H9 (cell line): ENCODE measurements around the gene GRB14. TPM values are rescaled to one million over a fixed set of nuclear protein-coding genes. Genes with fewer than 3 reads are reported as not detected.
A peak's percentile ranks its signal among the peaks of the same experiment; 100 is the strongest.
"Not testable (repeated sequence)": the region's sequence is repeated elsewhere in the genome, so short reads cannot be mapped to it uniquely, and the experiment has no call there.

Source experiments
- DNase-seq: peaks from one replicate; pipeline ENCODE4 v3.0.0-alpha.2; 2017
- H2AFZ ChIP-seq: one replicate; pipeline ENCODE4 v1.6.1; 2013; ENCODE audit warnings: mild to moderate bottlenecking, low read length, control low read depth, moderate library complexity
- H2AK5ac ChIP-seq: 2 replicates; pipeline ENCODE4 v1.6.1; 2013; ENCODE audit warnings: low read length, control low read depth, mixed read lengths; ENCODE audit not compliant: insufficient read length
- H2BK120ac ChIP-seq: one replicate; pipeline ENCODE4 v1.6.1; 2013; ENCODE audit warnings: low read depth, mild to moderate bottlenecking, low read length, control low read depth, inconsistent platforms; ENCODE audit not compliant: poor library complexity, severe bottlenecking
- H2BK12ac ChIP-seq: 2 replicates; pipeline ENCODE4 v1.6.1; 2013; ENCODE audit warnings: low read length, control low read depth, mixed read lengths, low read depth; ENCODE audit not compliant: insufficient read length
- H2BK15ac ChIP-seq: 2 replicates; pipeline ENCODE4 v1.6.1; 2013; ENCODE audit warnings: low read depth, low read length, control low read depth
- H2BK20ac ChIP-seq: one replicate; pipeline ENCODE4 v1.6.1; 2013; ENCODE audit warnings: low read depth, mild to moderate bottlenecking, low read length, control low read depth, inconsistent platforms; ENCODE audit not compliant: poor library complexity, severe bottlenecking
- H2BK5ac ChIP-seq: 2 replicates; pipeline ENCODE4 v1.6.1; 2013; ENCODE audit warnings: low read length, control low read depth, mixed read lengths; ENCODE audit not compliant: insufficient read length
- H3K14ac ChIP-seq: 2 replicates; pipeline ENCODE4 v1.6.1; 2013; ENCODE audit warnings: low read length, control low read depth; ENCODE audit not compliant: insufficient read depth
- H3K18ac ChIP-seq: 2 replicates; pipeline ENCODE4 v1.6.1; 2013; ENCODE audit warnings: low read depth, mild to moderate bottlenecking, mixed read lengths, low read length, control low read depth; ENCODE audit not compliant: insufficient read length
- H3K23ac ChIP-seq: 2 replicates; pipeline ENCODE4 v1.6.1; 2013; ENCODE audit warnings: low read length, control low read depth, mixed read lengths, low read depth; ENCODE audit not compliant: insufficient read length
- H3K23me2 ChIP-seq: 2 replicates; pipeline ENCODE4 v1.6.1; 2013; ENCODE audit warnings: low read depth, mild to moderate bottlenecking, mixed read lengths, low read length, control low read depth; ENCODE audit not compliant: insufficient read length, poor library complexity, severe bottlenecking
- H3K27ac ChIP-seq: 2 replicates; pipeline ENCODE4 v1.5.1; 2013; ENCODE audit warnings: low read length, control low read depth, mixed read lengths, low read depth; ENCODE audit not compliant: insufficient read length
- H3K27me3 ChIP-seq: 2 replicates; pipeline ENCODE4 v1.6.1; 2013; ENCODE audit warnings: low read length, control low read depth, inconsistent platforms; ENCODE audit not compliant: insufficient read depth
- H3K4ac ChIP-seq: 2 replicates; pipeline ENCODE4 v1.6.1; 2013; ENCODE audit warnings: low read depth, mild to moderate bottlenecking, control low read depth, inconsistent platforms, low read length, moderate library complexity
- H3K4me1 ChIP-seq: 2 replicates; pipeline ENCODE4 v1.6.1; 2013; ENCODE audit warnings: low read length, control low read depth, inconsistent platforms; ENCODE audit not compliant: insufficient read depth
- H3K4me2 ChIP-seq: 2 replicates; pipeline ENCODE4 v1.6.1; 2013; ENCODE audit warnings: low read length, control low read depth, mixed read lengths; ENCODE audit not compliant: insufficient read length, insufficient read depth
- H3K56ac ChIP-seq: 2 replicates; pipeline ENCODE4 v1.6.1; 2013; ENCODE audit warnings: low read depth, mild to moderate bottlenecking, mixed read lengths, low read length, control low read depth; ENCODE audit not compliant: insufficient read length
- H3K79me1 ChIP-seq: 2 replicates; pipeline ENCODE4 v1.6.1; 2013; ENCODE audit warnings: low read depth, mild to moderate bottlenecking, moderate library complexity, low read length, control low read depth, inconsistent platforms; ENCODE audit not compliant: insufficient read depth, poor library complexity, severe bottlenecking
- H3K79me2 ChIP-seq: 2 replicates; pipeline ENCODE4 v1.6.1; 2013; ENCODE audit warnings: low read length, control low read depth, inconsistent platforms; ENCODE audit not compliant: insufficient read depth
- H3K9ac ChIP-seq: 2 replicates; pipeline ENCODE4 v1.6.1; 2013; ENCODE audit warnings: low read length, control low read depth, mixed read lengths; ENCODE audit not compliant: insufficient read length; ENCODE audit errors: extremely low read depth
- H3K9me3 ChIP-seq: one replicate; pipeline ENCODE4 v1.6.1; 2013; ENCODE audit warnings: low read depth, low read length, inconsistent platforms; ENCODE audit not compliant: control insufficient read depth
- H3T11ph ChIP-seq: one replicate; pipeline ENCODE4 v1.6.1; 2013; ENCODE audit warnings: mild to moderate bottlenecking, low read length, control low read depth, inconsistent platforms
- H4K20me1 ChIP-seq: one replicate; pipeline ENCODE4 v1.6.1; 2013; ENCODE audit not compliant: control insufficient read depth, insufficient read length, insufficient read depth
- H4K5ac ChIP-seq: 2 replicates; pipeline ENCODE4 v1.6.1; 2013; ENCODE audit warnings: low read depth, mild to moderate bottlenecking, mixed read lengths, low read length, control low read depth; ENCODE audit not compliant: insufficient read length
- H4K8ac ChIP-seq: replicated peaks from 2 replicates; pipeline ENCODE4 v1.6.1; 2013; ENCODE audit warnings: low read length, control low read depth, mixed read lengths, low read depth; ENCODE audit not compliant: insufficient read length
- H4K91ac ChIP-seq: 2 replicates; pipeline ENCODE4 v1.6.1; 2013; ENCODE audit warnings: low read depth, mild to moderate bottlenecking, moderate library complexity, mixed read lengths, low read length, control low read depth; ENCODE audit not compliant: insufficient read length
- H3K27ac Mint-ChIP-seq, 3 experiments: 2 replicates in 2 of 3; 3 replicates in 1 of 3; pipeline ENCODE4 v1.8.0; 2020 to 2021; ENCODE audit warnings: mixed read lengths in 3 of 3, mild to moderate bottlenecking in 1 of 3, moderate library complexity in 1 of 3
- H3K27me3 Mint-ChIP-seq: 2 replicates; pipeline ENCODE4 v1.8.0; 2021; ENCODE audit warnings: low read depth, mild to moderate bottlenecking, moderate library complexity, mixed read lengths
- H3K36me3 Mint-ChIP-seq, 3 experiments: 2 replicates in 2 of 3; 3 replicates in 1 of 3; pipeline ENCODE4 v1.8.0; 2020 to 2021; ENCODE audit warnings: low read depth in 3 of 3, mixed read lengths in 3 of 3; ENCODE audit not compliant: insufficient read depth in 1 of 3
- H3K4me1 Mint-ChIP-seq, 2 experiments: 2 replicates each; pipeline ENCODE4 v1.8.0; 2020; ENCODE audit warnings: mixed read lengths in 2 of 2
- H3K4me3 Mint-ChIP-seq, 2 experiments: 2 replicates in 1 of 2; 3 replicates in 1 of 2; pipeline ENCODE4 v1.8.0; 2020 to 2021; ENCODE audit warnings: mild to moderate bottlenecking in 2 of 2, mixed read lengths in 2 of 2, moderate library complexity in 1 of 2
- H3K9me3 Mint-ChIP-seq, 2 experiments: 2 replicates in 1 of 2; 3 replicates in 1 of 2; pipeline ENCODE4 v1.8.0; 2020; ENCODE audit warnings: mild to moderate bottlenecking in 2 of 2, mixed read lengths in 2 of 2, moderate library complexity in 1 of 2
- CTCF ChIP-seq: fragments of 200-600 bp; sonication (generic); conservative IDR thresholded peaks from 3 replicates; pipeline ENCODE4 v1.8.0; 2021; ENCODE audit warnings: antibody characterized with exemption, mild to moderate bottlenecking
- WGBS: extraction: QIAGEN DNeasy Blood & Tissue Kit; methylation state at CpG from one replicate; pipeline ENCODE4 v1.1.7; 2013; ENCODE audit warnings: missing lambda C conversion rate, low lambda C conversion rate, mixed read lengths; ENCODE audit not compliant: insufficient read length; ENCODE audit errors: extremely low coverage; 5-methylcytosine and 5-hydroxymethylcytosine counted together
- total RNA-seq: library from RNA; stranded (reverse); gene quantifications from 2 replicates; pipeline ENCODE4 v1.2.1, GENCODE V29; 2021

The GRB14 gene
- total RNA-seq, 1 experiment from 2014 or later, result 7.6 TPM

- peak overlapping the region in 1 of 3 experiments; percentile 62; a peak in 1 of 7 replicates for H3K27ac Mint-ChIP-seq
- no peaks in the 10 kb centered on the region for H3K23me2 ChIP-seq
- TF ChIP-seq CTCF, result no peak
These were observed 69.8 kb downstream of the GRB14 start for GRCh38 chr2:164551519-164551918.

GRCh38 chr2:164549705-164550104 is 71.6 kb downstream of the GRB14 start:
- not testable (repeated sequence) for H3T11ph ChIP-seq, H3K4me1 ChIP-seq, H3K14ac ChIP-seq, H3K79me2 ChIP-seq, H2BK20ac ChIP-seq, H3K79me1 ChIP-seq, H2AFZ ChIP-seq, H2BK120ac ChIP-seq, H3K4me1 Mint-ChIP-seq, H3K4me2 ChIP-seq, H3K27ac Mint-ChIP-seq, H3K23me2 ChIP-seq, H3K9ac ChIP-seq, H3K18ac ChIP-seq, H4K8ac ChIP-seq, H2BK12ac ChIP-seq, H2BK15ac ChIP-seq, H3K23ac ChIP-seq, H3K9me3 Mint-ChIP-seq, H4K5ac ChIP-seq, H4K20me1 ChIP-seq, H3K56ac ChIP-seq, DNase-seq, H2AK5ac ChIP-seq, H3K4me3 Mint-ChIP-seq, H3K27me3 ChIP-seq, H3K4ac ChIP-seq, H2BK5ac ChIP-seq, H3K9me3 ChIP-seq, H3K27ac ChIP-seq, H4K91ac ChIP-seq, H3K27me3 Mint-ChIP-seq
- H3K36me3 Mint-ChIP-seq, result peaks cover 6 to 12% (median 8%) of the 10 kb centered on the region in 3 experiments; a peak in 6 of 7 replicates
- no CpG with 5 or more reads among the region's 3 CpGs for WGBS

More at GRCh38 chr2:164551519-164551918, 69.8 kb downstream of the GRB14 start:
- Histone ChIP-seq H3K56ac (no peak overlapping the region), H3K27me3 (no peaks in the 10 kb centered on the region), H3K4me2 (no peak overlapping the region), H2BK5ac (no peak overlapping the region), H2BK12ac (no peak overlapping the region), H3K23ac (no peak overlapping the region), H4K5ac (no peak overlapping the region), H2AK5ac (no peak overlapping the region), H3K18ac (no peak overlapping the region), H2BK20ac (no peak overlapping the region), H3T11ph (no peak overlapping the region), H2BK120ac (no peak overlapping the region), H2BK15ac (no peak overlapping the region), H3K79me2 (no peaks in the 10 kb centered on the region), H3K4me1 (no peaks in the 10 kb centered on the region), H4K20me1 (no peaks in the 10 kb centered on the region), H3K79me1 (no peaks in the 10 kb centered on the region), H3K9ac (no peak overlapping the region), H4K8ac (no peak overlapping the region), H3K9me3 (no peaks in the 10 kb centered on the region), H3K14ac (no peak overlapping the region), H3K27ac (no peak overlapping the region), H2AFZ (no peak overlapping the region), H3K4ac (no peak overlapping the region), H4K91ac (no peak overlapping the region)
- Mint-ChIP-seq H3K4me3 (no peak overlapping the region), H3K4me1 (0 out of 4 replicates have a peak, but pooled peaks cover 0 to 2% of the 10 kb centered on the region in 2 experiments), H3K36me3 (peaks cover 0 to under 1% (median 0%) of the 10 kb centered on the region in 3 experiments; a peak in 1 of 7 replicates), H3K27me3 (no peaks in the 10 kb centered on the region), H3K9me3 (0 out of 5 replicates have a peak, but pooled peaks cover 0 to under 1% of the 10 kb centered on the region in 2 experiments)
- WGBS, result no CpG with 5 or more reads among the region's 4 CpGs
- DNase-seq, result no peak
